Ovary (tissue), 3 donors: ENCODE results near the gene PCDHB5.
"Not testable (repeated sequence)": the region's sequence is repeated elsewhere in the genome, so short reads cannot be mapped to it uniquely, and the experiment has no call there.

Source experiments
- EP300 ChIP-seq: sonication (generic); formaldehyde crosslinking; IDR thresholded peaks from one replicate; pipeline ENCODE4 v1.6.1; 2017; ENCODE audit warnings: antibody characterized with exemption
- POLR2A ChIP-seq: fragments of 450-650 bp; IDR thresholded peaks from one replicate; pipeline ENCODE4 v1.6.1; 2017; ENCODE audit warnings: antibody characterized with exemption, mild to moderate bottlenecking, moderate library complexity
- TF ChIP-seq, protein P1 (sequence below), 3 donors: fragments of 450-650 bp in 2 of 3; fragments of 200-600 bp in 1 of 3; IDR thresholded peaks; one replicate each; pipeline versions ENCODE4 v1.5.1 to v1.8.0; 2016 to 2022; ENCODE audit warnings: antibody characterized with exemption in 3 of 3, mild to moderate bottlenecking in 1 of 3
- donor health status: DM: no; HTN: no; CAD: no.

DNA sequence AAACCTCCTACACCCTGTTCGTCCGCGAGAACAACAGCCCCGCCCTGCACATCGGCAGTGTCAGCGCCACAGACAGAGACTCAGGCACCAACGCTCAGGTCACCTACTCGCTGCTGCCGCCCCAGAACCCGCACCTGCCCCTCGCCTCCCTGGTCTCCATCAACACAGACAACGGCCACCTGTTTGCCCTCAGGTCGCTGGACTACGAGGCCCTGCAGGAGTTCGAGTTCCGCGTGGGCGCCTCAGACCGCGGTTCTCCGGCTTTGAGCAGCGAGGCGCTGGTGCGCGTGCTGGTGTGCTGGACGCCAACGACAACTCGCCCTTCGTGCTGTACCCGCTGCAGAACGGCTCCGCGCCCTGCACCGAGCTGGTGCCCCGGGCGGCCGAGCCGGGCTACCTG, 22.4 kb downstream of the PCDHB5 start:
- TF ChIP-seq, protein P1, sequence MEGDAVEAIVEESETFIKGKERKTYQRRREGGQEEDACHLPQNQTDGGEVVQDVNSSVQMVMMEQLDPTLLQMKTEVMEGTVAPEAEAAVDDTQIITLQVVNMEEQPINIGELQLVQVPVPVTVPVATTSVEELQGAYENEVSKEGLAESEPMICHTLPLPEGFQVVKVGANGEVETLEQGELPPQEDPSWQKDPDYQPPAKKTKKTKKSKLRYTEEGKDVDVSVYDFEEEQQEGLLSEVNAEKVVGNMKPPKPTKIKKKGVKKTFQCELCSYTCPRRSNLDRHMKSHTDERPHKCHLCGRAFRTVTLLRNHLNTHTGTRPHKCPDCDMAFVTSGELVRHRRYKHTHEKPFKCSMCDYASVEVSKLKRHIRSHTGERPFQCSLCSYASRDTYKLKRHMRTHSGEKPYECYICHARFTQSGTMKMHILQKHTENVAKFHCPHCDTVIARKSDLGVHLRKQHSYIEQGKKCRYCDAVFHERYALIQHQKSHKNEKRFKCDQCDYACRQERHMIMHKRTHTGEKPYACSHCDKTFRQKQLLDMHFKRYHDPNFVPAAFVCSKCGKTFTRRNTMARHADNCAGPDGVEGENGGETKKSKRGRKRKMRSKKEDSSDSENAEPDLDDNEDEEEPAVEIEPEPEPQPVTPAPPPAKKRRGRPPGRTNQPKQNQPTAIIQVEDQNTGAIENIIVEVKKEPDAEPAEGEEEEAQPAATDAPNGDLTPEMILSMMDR (IDR thresholded peaks at IDR 0.05), result not testable (repeated sequence)
- not testable (repeated sequence) for TF ChIP-seq POLR2A, EP300
